GM11168 (cell line): ENCODE data around the gene FAM8A1.

Experiments
- in situ Hi-C: fragments of 300-500 bp; cut with MboI; formaldehyde crosslinking; loops from one replicate; pipeline ENCODE4 v1.12.0; 2022; ENCODE audit warnings: low sequenced_read_pairs; ENCODE audit not compliant: unreplicated experiment

FAM8A1 gene

GRCh38 chr6:17599877-17600526 is at the start of gene FAM8A1:
FAM8A1 (plus strand) TSS chr6:17600302; CDS start chr6:17600410, 108 bp downstream.
- in situ Hi-C loops, result loop anchor here (25.0 kb wide), 1 partner anchor 438 kb away; no protein-coding TSS in a partner anchor

DNA sequence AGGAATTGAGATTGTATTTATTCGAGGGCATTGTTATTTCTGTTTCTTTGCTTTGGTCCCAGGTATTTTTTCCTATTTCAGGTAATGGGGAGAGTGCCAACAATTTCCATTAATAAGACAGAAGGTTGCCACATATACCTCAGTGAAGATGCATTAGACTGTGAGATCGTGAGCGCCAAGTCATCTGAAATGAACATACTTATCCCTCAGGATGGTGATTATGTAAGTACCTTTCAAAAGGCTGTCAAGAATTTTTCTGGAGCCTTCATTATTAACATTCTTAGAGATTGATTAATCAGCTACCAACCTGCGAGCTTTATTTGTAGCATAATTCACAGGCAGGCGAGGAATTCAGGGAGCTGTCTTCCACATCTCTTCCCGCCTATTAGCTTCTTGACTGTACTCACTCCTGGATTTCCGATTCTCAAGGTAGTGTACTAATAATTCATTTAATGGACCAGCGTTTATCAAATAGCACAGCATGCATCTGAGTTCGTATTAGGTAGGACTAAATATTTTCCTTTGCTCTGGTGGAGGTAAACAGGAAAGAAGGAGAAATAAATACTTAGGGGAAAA is 48.6 kb upstream of the FAM8A1 start:
- in situ Hi-C loops, result no loop called here

GRCh38 chr6:17552861-17553260 is 47.2 kb upstream of the FAM8A1 start:
- in situ Hi-C loops, result no loop called here

DNA sequence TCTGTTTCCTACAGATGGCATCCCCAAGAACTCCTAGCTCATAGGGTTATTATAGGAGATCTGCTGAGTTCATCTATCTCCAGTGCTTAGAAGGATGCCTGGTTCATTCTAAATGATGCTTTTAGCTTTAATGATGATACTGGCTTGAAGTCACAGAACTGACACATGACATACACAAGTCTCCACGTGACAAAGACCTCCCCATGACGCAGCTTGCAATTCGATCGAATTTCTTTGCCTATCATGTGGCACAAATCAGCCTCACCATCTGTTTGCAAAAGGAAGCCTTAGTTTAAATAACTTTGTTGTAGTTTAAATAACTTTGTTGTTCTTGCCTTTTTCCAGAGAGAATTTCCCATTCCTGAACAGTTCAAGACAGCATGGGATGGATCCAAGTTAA is 44.1 kb upstream of the FAM8A1 start:
- in situ Hi-C loops, result no loop called here

DNA sequence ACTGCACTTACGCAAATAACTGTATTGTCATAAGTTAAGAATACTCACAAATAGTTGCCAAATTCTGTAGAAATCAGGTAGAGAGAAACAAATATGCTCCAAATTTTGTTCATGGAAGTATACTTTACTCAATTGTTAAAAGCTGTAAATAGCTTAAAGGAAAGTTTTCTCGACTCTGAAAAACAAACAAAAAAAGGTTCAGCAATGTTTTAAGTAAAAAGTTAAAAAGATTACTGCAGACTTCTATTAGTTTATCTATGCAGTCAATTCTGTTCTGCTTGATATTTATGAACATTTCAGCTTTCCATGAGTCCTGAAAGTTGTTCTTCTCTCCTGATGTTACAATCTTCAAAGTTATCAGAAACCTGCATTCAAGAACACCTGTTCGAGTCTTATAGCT is 37.5 kb upstream of the FAM8A1 start:
- in situ Hi-C loops, result no loop called here

- in situ Hi-C loops, result no loop called here
Observed at GRCh38 chr6:17565399-17565798, 34.7 kb upstream of the FAM8A1 start.

DNA sequence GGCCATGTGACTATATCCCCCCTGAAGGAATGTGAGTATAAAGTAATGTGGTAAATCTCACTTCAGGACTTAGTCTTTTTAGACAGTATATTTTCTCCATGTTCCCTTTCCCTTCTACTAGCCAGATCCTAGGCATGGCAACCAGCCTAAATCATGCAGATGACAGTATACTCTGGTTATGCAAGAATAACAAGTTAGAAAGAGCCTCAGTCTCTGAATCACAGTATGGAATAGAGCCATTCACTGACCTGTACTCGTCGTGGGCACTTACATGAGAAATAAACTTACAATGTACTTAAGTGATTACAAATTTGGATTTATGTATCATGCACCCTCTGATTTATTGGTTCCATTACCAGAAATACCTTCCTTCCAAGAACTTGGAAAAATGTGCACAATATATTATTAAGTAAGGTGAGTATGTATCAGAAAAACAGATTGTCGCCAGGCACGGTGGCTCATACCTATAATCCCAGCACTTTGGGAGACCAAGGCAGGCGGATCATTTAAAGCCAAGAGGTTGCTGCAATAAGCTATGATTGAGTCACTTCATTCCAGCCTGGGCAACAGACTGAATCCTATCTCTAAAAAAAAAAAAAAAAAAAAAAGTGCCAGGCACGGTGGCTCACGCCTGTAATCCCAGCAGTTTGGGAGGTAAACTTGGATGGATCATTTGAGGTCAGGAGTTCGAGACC is 25.1 kb upstream of the FAM8A1 start:
- in situ Hi-C loops, result loop anchor here (25.0 kb wide), 1 partner anchor 413 kb away; no protein-coding TSS in a partner anchor

GRCh38 chr6:17577059-17577458 is 23.0 kb upstream of the FAM8A1 start:
- in situ Hi-C loops, result loop anchor here (25.0 kb wide), 1 partner anchor 415 kb away; no protein-coding TSS in a partner anchor

DNA sequence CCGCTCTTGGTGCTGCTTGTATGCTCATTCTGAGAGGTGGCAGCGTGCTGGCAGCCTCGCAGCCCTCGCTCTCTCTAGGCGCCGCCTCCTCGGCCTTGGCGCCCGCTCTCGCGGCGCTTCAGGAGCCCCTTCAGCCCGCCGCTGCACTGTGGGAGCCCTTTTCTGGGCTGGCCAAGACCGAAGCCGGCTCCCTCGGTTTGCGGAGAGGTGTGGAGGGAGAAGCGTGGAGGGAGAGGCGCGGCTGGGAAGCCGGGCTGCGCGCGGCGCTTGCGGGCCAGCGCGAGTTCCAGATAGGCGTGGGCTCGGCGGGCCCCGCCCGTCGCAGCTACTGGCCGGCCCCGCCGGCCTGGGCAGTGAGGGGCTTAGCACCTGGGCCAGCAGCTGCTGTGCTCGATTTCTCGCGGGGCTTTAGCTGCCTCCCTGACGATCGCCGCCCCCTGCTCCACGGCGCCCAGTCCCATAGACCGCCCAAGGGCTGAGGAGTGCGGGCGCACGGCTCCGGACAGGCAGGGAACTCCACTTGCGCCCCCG is 19.5 kb upstream of the FAM8A1 start:
- in situ Hi-C loops, result loop anchor here (25.0 kb wide), 1 partner anchor 418 kb away; no protein-coding TSS in a partner anchor

- in situ Hi-C loops, result loop anchor here (25.0 kb wide), 1 partner anchor 419 kb away; no protein-coding TSS in a partner anchor
Observed at GRCh38 chr6:17581282-17581681, 18.8 kb upstream of the FAM8A1 start.

GRCh38 chr6:17583811-17584210 is 16.3 kb upstream of the FAM8A1 start:
- in situ Hi-C loops, result loop anchor here (25.0 kb wide), 1 partner anchor 422 kb away; no protein-coding TSS in a partner anchor

DNA sequence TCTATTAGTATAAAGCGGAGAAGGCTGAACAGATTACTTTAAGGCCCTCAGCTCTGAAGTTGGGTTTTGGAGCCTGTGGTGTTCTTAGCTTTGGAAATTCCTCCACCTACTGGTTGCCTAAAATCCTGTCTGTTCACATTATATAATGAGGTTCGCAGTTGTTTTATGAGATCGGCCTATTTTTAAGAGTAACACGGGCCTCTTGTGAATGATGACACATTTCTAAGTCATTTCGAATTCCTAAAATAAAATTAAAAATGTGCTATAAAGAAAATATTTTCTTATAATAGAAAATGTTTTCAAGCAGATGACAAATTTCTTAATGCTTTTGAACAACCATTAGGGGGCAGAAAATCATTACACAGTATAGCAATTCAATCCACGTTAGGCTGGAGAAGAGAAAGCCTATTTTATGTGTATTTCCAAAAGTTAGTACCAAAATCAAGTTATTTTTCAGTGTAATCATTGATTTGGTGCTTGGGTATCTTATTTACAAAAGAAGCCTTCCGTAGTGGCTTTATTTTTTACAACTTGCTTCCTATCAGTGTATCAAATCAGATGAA is 15.8 kb upstream of the FAM8A1 start:
- in situ Hi-C loops, result loop anchor here (25.0 kb wide), 1 partner anchor 422 kb away; no protein-coding TSS in a partner anchor

- in situ Hi-C loops, result loop anchor here (25.0 kb wide), 1 partner anchor 424 kb away; no protein-coding TSS in a partner anchor
Observed at GRCh38 chr6:17585766-17586490, 14.2 kb upstream of the FAM8A1 start.

GRCh38 chr6:17586623-17587022 is 13.5 kb upstream of the FAM8A1 start:
- in situ Hi-C loops, result loop anchor here (25.0 kb wide), 1 partner anchor 424 kb away; no protein-coding TSS in a partner anchor

- in situ Hi-C loops, result loop anchor here (25.0 kb wide), 1 partner anchor 426 kb away; no protein-coding TSS in a partner anchor
Observed at GRCh38 chr6:17588011-17588410, 12.1 kb upstream of the FAM8A1 start.

DNA sequence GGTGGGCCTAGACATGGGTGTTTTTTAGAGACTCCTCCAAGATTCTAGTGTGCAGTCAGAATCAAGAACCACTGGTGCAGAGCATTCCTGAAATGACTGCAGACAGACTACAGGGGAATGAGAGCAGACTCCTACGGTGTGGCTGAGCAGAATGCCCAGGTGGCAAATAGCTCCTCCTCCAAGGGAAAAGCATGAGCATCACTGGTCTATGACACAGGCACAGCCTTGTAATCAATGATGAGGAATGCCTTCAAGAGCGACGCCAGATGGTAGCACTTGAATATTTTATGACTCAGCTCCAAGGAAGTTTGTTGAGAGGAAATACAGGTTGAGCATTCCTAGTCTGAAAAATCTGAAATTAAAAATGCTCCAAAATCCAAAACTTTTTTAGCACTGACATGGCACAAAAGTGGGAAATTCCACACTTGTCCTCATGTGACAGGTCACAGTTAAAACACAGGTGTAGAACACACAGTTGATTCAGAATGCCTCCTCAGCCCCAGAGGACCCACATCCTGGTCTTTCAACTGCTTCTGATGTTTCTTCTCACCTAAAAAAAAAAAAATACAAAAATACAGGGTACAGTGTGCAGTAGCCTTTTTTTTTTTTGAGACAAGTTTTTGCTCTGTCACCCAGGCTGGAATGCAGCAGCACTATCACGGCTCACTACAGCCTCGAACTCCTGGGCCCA is 10.6 kb upstream of the FAM8A1 start:
- in situ Hi-C loops, result loop anchor here (5.0 to 25.0 kb wide), 2 partner anchors 218 to 427 kb away; no protein-coding TSS in a partner anchor

DNA sequence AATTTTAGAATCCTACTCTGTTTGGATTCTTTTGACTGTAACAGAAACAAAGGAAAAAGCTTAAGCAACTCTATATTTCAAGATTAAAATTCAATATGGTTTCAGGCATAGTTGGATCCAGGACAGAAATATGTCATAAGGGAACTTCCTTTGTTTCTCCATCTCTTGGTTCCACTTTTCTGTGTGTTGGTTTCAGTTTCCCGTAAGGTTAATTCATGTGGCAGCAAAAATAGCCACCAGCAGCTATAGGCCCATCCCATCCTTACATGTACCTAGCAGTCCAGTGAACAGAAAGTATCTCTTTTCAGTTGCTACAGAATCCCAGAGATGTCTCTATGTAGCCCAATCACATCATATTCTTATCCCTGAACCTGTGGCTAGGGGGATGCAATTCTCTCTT is 8.8 kb upstream of the FAM8A1 start:
- in situ Hi-C loops, result loop anchor here (5.0 to 25.0 kb wide), 2 partner anchors 216 to 429 kb away; no protein-coding TSS in a partner anchor

DNA sequence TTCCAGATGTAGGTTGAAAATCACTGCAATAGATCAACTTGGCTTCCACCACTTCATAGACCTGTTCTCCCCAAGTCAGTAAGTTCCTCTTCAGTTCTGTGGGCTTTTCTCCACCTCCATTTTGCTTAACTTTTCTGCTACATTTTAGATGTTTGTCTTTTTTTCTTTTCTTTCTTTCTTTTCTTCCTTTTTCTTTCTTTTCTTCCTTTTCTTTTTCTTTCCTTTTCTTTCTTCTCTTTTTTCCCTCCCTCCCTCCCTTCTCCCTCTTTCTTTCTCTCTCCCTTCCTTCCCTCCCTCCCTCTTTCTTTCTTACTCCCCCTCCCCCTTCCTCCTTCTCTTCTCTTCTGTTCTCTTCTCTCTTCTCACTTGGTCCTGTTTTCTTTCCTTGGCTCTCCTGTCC is 6.9 kb upstream of the FAM8A1 start:
- in situ Hi-C loops, result loop anchor here (5.0 to 25.0 kb wide), 2 partner anchors 214 to 431 kb away; no protein-coding TSS in a partner anchor

GRCh38 chr6:17596085-17596484 is 4.0 kb upstream of the FAM8A1 start:
- in situ Hi-C loops, result loop anchor here (25.0 kb wide), 1 partner anchor 434 kb away; no protein-coding TSS in a partner anchor
